GM23248 (cell line): ENCODE results near the gene DNASE2. TPM values are rescaled to one million over a fixed set of nuclear protein-coding genes. Genes with fewer than 3 reads are reported as not detected.

Experiments used
- DNase-seq: peaks from one replicate; pipeline ENCODE4 v3.0.0-alpha.2; 2015
- H2AFZ ChIP-seq: fragments of 200-600 bp; sonication (generic); 2 replicates; pipeline ENCODE4 v1.6.1; 2016; ENCODE audit warnings: antibody characterized with exemption
- H3F3A ChIP-seq: fragments of 200-600 bp; sonication (generic); 2 replicates; pipeline ENCODE4 v1.6.1; 2016; ENCODE audit warnings: mild to moderate bottlenecking, antibody characterized with exemption, mixed run types; ENCODE audit not compliant: insufficient read depth
- H3K27ac ChIP-seq: fragments of 200-600 bp; sonication (generic); 2 replicates; pipeline ENCODE4 v1.5.1; 2016; ENCODE audit warnings: mild to moderate bottlenecking
- H3K27me3 ChIP-seq: fragments of 200-600 bp; sonication (generic); replicated peaks from 2 replicates; pipeline ENCODE4 v1.6.1; 2016; ENCODE audit warnings: mild to moderate bottlenecking; ENCODE audit not compliant: insufficient read depth
- H3K36me3 ChIP-seq: fragments of 200-600 bp; sonication (generic); 2 replicates; pipeline ENCODE4 v1.6.1; 2016; ENCODE audit warnings: low read depth, mild to moderate bottlenecking
- H3K4me1 ChIP-seq: fragments of 200-600 bp; sonication (generic); 2 replicates; pipeline ENCODE4 v1.6.1; 2016; ENCODE audit warnings: mild to moderate bottlenecking; ENCODE audit not compliant: insufficient read depth
- H3K4me2 ChIP-seq: fragments of 200-600 bp; sonication (generic); one replicate; pipeline ENCODE4 v1.6.1; 2016; ENCODE audit warnings: mild to moderate bottlenecking; ENCODE audit not compliant: unreplicated experiment
- H3K4me3 ChIP-seq: fragments of 200-600 bp; sonication (generic); 2 replicates; pipeline ENCODE4 v1.5.1; 2016; ENCODE audit warnings: mild to moderate bottlenecking
- H3K79me2 ChIP-seq: fragments of 200-600 bp; sonication (generic); 2 replicates; pipeline ENCODE4 v1.6.1; 2016; ENCODE audit warnings: mild to moderate bottlenecking; ENCODE audit not compliant: insufficient read depth
- H3K9ac ChIP-seq: fragments of 200-600 bp; sonication (generic); 2 replicates; pipeline ENCODE4 v1.6.1; 2016; ENCODE audit warnings: mild to moderate bottlenecking
- H3K9me2 ChIP-seq: fragments of 200-600 bp; sonication (generic); 2 replicates; pipeline ENCODE4 v1.6.1; 2016; ENCODE audit warnings: mixed run types, mild to moderate bottlenecking, moderate library complexity; ENCODE audit not compliant: insufficient read depth
- H3K9me3 ChIP-seq: fragments of 200-600 bp; sonication (generic); one replicate; pipeline ENCODE4 v1.6.1; 2017; ENCODE audit warnings: low read depth
- H4K20me1 ChIP-seq: fragments of 200-600 bp; sonication (generic); 2 replicates; pipeline ENCODE4 v1.6.0; 2016; ENCODE audit not compliant: insufficient read depth
- EZH2 ChIP-seq: fragments of 200-600 bp; sonication (generic); IDR thresholded peaks from 2 replicates; pipeline ENCODE4 v1.6.1; 2018; ENCODE audit warnings: antibody characterized with exemption, mild to moderate bottlenecking; ENCODE audit not compliant: insufficient read depth, poor library complexity, severe bottlenecking
- EZH2phosphoT487 ChIP-seq: fragments of 200-600 bp; sonication (generic); IDR thresholded peaks from 2 replicates; pipeline ENCODE4 v1.6.1; 2018; ENCODE audit warnings: antibody characterized with exemption, moderate library complexity, mild to moderate bottlenecking, low read depth; ENCODE audit not compliant: insufficient read depth
- WGBS, 2 experiments: methylation state at CpG; one replicate each; pipeline ENCODE4 v1.1.6; 2015 to 2017; ENCODE audit warnings: low lambda C conversion rate in 2 of 2, low coverage in 1 of 2; ENCODE audit errors: missing lambda C conversion rate in 2 of 2; 5-methylcytosine and 5-hydroxymethylcytosine counted together
- in situ Hi-C: fragments of 300-500 bp; cut with MboI; formaldehyde crosslinking; loops from 2 replicates; pipeline ENCODE4 v1.15.0; 2020
- polyA plus RNA-seq: library from polyadenylated mRNA; unstranded; fragments of >200 nt; fragmentation: Nextera tagmentation; extraction: Ambion mirVana; gene quantifications from 2 replicates; pipeline ENCODE4 v1.2.1, GENCODE V29; 2016
- total RNA-seq: library from RNA; depleted of rRNA; stranded (reverse); fragments of >200 nt; shearing (Covaris generic); gene quantifications from 2 replicates; pipeline ENCODE4 v1.2.3, GENCODE V29; 2014

Gene DNASE2
- total and polyA plus RNA-seq, 2 experiments from 2014 or later: 40.9 to 51.7 TPM

DNA sequence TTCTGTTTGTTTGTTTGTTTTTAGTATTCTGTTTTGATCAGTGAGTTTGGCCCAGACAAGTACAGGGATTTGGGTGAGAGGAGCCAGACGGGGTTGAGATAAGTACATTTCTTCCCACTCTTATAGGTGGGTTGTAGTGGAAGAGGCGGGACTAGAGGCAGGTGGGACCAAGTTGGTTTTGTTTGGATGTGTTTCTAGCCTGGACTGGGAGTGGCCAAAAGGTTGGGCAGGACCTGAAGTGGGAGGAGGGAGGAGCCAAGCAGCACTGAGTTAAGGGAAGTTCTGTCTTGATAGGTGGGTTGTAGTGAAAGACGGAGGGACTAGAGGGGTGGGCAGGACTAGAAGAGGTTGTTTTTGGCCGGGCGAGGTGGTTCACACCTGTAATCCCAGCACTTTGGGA lies 9.0 kb downstream of the DNASE2 start:
- no peaks in the 10 kb centered on the region for H3K27me3 ChIP-seq
- WGBS, 2 experiments: 64 to 69% methylated on average over 5 of the region's 5 CpGs
- no peaks in the 10 kb centered on the region for H4K20me1 ChIP-seq
- no peaks in the 10 kb centered on the region for H3K9me3 ChIP-seq
- H3K79me2 ChIP-seq: no peaks in the 10 kb centered on the region
- TF ChIP-seq EZH2: no peak
- TF ChIP-seq EZH2phosphoT487: no peak
- H3K36me3 ChIP-seq: no peaks in the 10 kb centered on the region
- no peak overlapping the region for H2AFZ ChIP-seq
- no peaks in the 10 kb centered on the region for H3K4me1 ChIP-seq
- H3F3A ChIP-seq: no peaks in the 10 kb centered on the region
- in situ Hi-C loops: no loop called here
- no peak overlapping the region for H3K4me2 ChIP-seq
- no peaks in the 10 kb centered on the region for H3K9me2 ChIP-seq
- no peak for DNase-seq
- no peak overlapping the region for H3K4me3 ChIP-seq
- H3K27ac ChIP-seq: no peak overlapping the region
- H3K9ac ChIP-seq: no peak overlapping the region

DNA sequence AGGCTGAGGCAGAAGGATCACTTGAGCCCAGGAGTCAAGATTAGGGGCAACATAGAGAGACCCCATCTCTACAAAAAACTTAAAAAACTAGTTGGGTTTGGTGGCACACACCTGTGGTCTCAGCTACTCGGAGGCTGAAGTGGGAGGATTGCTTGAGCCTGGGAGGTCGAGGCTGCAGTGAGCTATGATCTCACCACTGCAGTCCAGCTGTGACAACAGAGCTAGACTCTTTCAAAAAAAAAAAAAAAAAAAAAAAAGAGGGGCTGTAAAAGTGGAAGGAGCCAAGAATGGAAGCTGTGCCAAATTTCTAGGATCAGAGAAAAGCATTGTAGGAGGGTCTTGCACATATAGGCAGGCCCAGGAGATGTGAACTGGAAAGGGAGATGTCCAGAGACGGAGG lies 9.6 kb downstream of the DNASE2 start:
- H3K9me2 ChIP-seq: no peaks in the 10 kb centered on the region
- H3K9ac ChIP-seq: no peak overlapping the region
- H3K4me2 ChIP-seq: no peak overlapping the region
- H3K79me2 ChIP-seq: no peaks in the 10 kb centered on the region
- H3K4me3 ChIP-seq: no peak overlapping the region
- H3K4me1 ChIP-seq: no peaks in the 10 kb centered on the region
- H2AFZ ChIP-seq: no peak overlapping the region
- 38 to 47% methylated on average over 3 of the region's 3 CpGs for WGBS, 2 experiments
- no peak for TF ChIP-seq EZH2
- no peak for TF ChIP-seq EZH2phosphoT487
- H4K20me1 ChIP-seq: no peaks in the 10 kb centered on the region
- no peak for DNase-seq
- in situ Hi-C loops: no loop called here
- no peak overlapping the region for H3K27ac ChIP-seq
- no peaks in the 10 kb centered on the region for H3F3A ChIP-seq
- H3K27me3 ChIP-seq: no peaks in the 10 kb centered on the region
- H3K36me3 ChIP-seq: no peaks in the 10 kb centered on the region
- no peaks in the 10 kb centered on the region for H3K9me3 ChIP-seq

DNA sequence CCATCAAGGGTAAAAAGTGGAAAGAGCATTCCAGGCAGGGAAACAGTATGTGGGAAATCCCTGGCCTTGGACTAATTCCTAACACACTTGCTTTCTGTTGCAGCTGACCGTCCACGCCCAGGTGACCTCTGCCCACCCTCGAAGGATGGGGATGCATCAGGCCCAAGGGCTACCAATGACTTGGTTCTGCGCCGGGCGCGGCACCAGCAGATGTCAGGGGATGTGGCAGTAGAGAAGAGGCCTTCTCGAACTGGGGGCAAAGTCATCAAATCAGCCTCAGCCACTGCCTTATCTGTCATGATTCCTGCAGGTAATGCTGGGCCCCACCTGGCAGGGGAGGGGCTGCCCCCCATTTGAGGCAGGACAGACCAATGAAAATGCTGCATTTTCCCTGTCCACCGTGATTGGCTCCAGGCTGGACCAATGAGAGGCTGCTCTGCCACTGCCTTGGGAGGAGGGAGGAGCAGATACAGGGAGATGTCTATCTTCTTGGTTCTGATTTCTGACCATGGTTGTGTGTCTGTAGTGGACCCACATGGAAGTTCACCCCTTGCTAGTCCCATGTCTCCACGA lies 12.6 kb downstream of the DNASE2 start:
- Histone ChIP-seq H3K79me2 (no peaks in the 10 kb centered on the region), H3K27me3 (no peaks in the 10 kb centered on the region), H3K36me3 (no peaks in the 10 kb centered on the region), H3F3A (no peaks in the 10 kb centered on the region), H3K27ac (no peak overlapping the region), H3K4me3 (no peak overlapping the region), H3K4me1 (no peaks in the 10 kb centered on the region), H2AFZ (no peak overlapping the region), H3K4me2 (no peak overlapping the region), H3K9ac (no peak overlapping the region), H4K20me1 (no peaks in the 10 kb centered on the region), H3K9me3 (no peaks in the 10 kb centered on the region), H3K9me2 (no peaks in the 10 kb centered on the region)
- TF ChIP-seq EZH2phosphoT487 (no peak), EZH2 (no peak)
- peak; percentile 25 for DNase-seq
- in situ Hi-C loops: no loop called here
- WGBS, 2 experiments: 89% methylated on average over 10 of the region's 10 CpGs

DNA sequence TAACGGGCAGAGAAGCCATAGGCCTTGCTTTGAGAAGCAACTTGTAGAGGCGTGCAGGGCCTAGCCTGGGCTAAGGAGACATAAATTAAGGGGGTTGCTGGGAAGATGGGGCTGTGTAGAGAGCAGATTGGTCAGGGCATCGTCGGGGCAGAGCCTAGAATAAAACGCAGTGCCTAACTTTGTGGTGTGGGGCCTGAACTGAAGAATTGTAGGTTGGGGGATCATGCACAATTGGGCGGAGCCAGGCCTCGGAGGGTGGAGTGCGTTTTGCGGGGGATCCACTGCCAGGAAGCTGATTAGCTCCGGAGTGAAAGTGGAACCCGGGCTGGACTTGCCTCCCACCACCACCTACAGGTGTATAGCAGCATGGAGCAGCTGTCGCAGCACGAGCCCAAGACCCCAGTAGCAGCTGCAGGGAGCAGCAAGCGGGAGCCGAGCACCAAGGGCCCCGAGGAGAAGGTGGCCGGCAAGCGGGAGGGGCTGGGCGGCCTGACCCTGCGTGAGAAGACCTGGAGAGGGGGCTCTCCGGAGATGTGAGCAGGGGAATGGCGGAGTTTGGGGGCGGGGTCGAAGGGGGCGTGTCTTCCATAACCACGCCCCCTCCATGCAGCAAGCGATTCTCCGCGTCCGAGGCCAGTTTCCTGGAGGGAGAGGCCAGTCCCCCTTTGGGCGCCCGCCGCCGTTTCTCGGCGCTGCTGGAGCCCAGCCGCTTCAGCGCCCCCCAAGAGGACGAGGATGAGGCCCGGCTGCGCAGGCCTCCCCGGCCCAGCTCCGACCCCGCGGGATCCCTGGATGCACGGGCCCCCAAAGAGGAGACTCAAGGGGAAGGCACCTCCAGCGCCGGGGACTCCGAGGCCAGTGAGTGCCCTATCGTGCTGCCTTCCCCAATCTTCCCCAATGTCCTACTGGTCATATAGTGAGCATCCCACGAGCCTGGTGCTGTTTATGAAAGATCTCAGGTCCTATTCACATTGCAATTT lies 13.8 kb downstream of the DNASE2 start:
- H3K9ac ChIP-seq: 0 out of 2 replicates have a peak overlapping the region, but pooled peaks have one; percentile 51
- no peaks in the 10 kb centered on the region for H3K9me3 ChIP-seq
- no peaks in the 10 kb centered on the region for H3K36me3 ChIP-seq
- peak overlapping the region; percentile 75 for H3K4me3 ChIP-seq
- peak overlapping the region; percentile 98 for H2AFZ ChIP-seq
- in situ Hi-C loops: no loop called here
- 8 to 9% methylated on average over 37 to 50 of the region's 51 CpGs for WGBS, 2 experiments
- no peaks in the 10 kb centered on the region for H4K20me1 ChIP-seq
- H3K27ac ChIP-seq: no peak overlapping the region
- H3F3A ChIP-seq: no peaks in the 10 kb centered on the region
- no peaks in the 10 kb centered on the region for H3K4me1 ChIP-seq
- H3K4me2 ChIP-seq: peak overlapping the region; percentile 97
- no peaks in the 10 kb centered on the region for H3K79me2 ChIP-seq
- no peak for TF ChIP-seq EZH2
- TF ChIP-seq EZH2phosphoT487: no peak
- H3K9me2 ChIP-seq: no peaks in the 10 kb centered on the region
- H3K27me3 ChIP-seq: no peaks in the 10 kb centered on the region
- DNase-seq: peak; percentile 81
